ENCODE results near the gene PEBP1.

DNA sequence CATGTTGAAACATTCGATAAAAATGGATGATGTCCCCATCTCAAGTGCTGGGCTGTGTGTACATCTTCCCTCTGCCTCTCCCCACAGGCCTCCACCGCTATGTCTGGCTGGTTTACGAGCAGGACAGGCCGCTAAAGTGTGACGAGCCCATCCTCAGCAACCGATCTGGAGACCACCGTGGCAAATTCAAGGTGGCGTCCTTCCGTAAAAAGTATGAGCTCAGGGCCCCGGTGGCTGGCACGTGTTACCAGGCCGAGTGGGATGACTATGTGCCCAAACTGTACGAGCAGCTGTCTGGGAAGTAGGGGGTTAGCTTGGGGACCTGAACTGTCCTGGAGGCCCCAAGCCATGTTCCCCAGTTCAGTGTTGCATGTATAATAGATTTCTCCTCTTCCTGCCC is 8.6 kb downstream of the PEBP1 start:
- TF ChIP-seq CTCF (conservative IDR thresholded peaks at IDR 0.05; ENCODE audit: low read depth, low read length) (no peak), CEBPB (IDR thresholded peaks at IDR 0.05; ENCODE audit: low read depth, low read length) (no peak), POLR2A (IDR thresholded peaks at IDR 0.05; ENCODE audit: low read depth, low read length) (no peak), SMC3 (IDR thresholded peaks at IDR 0.05; ENCODE audit: low read depth, low read length) (no peak), MXI1 (IDR thresholded peaks at IDR 0.05; ENCODE audit: borderline replicate concordance, low read depth, low read length) (no peak), CHD1 (IDR thresholded peaks at IDR 0.05; ENCODE audit: low read depth, low read length) (no peak)

Measured in IMR-90 (cell line).